ENCODE data around the gene HMCES.

DNA sequence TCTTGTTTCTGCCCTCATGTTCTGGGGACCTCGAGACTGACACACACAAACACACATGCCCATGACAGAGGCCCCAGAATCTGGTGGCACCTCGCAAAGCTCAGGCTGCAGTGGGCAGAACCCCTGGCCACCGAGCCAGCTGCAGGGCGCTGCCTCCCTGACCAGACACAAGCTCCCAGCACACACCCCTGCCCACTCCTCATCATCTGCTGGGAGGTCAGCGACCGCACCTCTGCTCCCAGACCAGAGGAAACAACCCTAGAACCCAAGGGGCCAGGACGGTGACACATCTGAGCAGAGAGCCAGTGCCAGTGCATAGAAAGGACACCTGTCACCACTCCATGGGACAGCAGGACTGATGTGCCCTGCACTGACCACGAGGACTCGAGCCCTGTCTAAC is 43.2 kb downstream of the HMCES start:
- TF ChIP-seq EP300 (IDR thresholded peaks at IDR 0.05; ENCODE audit: borderline replicate concordance in 1 of 2, low read depth in 1 of 2, low read length in 1 of 2) (no peak), POLR2AphosphoS5 (IDR thresholded peaks at IDR 0.05; ENCODE audit: low read depth, low read length) (no peak), TCF12 (IDR thresholded peaks at IDR 0.05) (no peak), RAD21 (IDR thresholded peaks at IDR 0.05; ENCODE audit: low read length) (no peak), CHD2 (IDR thresholded peaks at IDR 0.05; ENCODE audit: low read length, partially characterized antibody) (no peak)
- TF ChIP-seq, protein P1, sequence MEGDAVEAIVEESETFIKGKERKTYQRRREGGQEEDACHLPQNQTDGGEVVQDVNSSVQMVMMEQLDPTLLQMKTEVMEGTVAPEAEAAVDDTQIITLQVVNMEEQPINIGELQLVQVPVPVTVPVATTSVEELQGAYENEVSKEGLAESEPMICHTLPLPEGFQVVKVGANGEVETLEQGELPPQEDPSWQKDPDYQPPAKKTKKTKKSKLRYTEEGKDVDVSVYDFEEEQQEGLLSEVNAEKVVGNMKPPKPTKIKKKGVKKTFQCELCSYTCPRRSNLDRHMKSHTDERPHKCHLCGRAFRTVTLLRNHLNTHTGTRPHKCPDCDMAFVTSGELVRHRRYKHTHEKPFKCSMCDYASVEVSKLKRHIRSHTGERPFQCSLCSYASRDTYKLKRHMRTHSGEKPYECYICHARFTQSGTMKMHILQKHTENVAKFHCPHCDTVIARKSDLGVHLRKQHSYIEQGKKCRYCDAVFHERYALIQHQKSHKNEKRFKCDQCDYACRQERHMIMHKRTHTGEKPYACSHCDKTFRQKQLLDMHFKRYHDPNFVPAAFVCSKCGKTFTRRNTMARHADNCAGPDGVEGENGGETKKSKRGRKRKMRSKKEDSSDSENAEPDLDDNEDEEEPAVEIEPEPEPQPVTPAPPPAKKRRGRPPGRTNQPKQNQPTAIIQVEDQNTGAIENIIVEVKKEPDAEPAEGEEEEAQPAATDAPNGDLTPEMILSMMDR (IDR thresholded peaks at IDR 0.05) = no peak
